WERI-Rb-1 (cell line): ENCODE results near the gene IFIT3.

Experiments
- DNase-seq: peaks from one replicate; pipeline ENCODE4 v3.0.0-alpha.2; 2020
- H3K27ac ChIP-seq: fragments of 250-450 bp; sonication (Bioruptor Pico); 2 replicates; pipeline ENCODE4 v1.5.1; 2020; ENCODE audit warnings: mild to moderate bottlenecking, moderate library complexity
- H3K27me3 ChIP-seq: fragments of 250-450 bp; sonication (Bioruptor Pico); 2 replicates; pipeline ENCODE4 v1.5.1; 2021; ENCODE audit warnings: mild to moderate bottlenecking, low read depth, moderate library complexity; ENCODE audit not compliant: insufficient read depth, severe bottlenecking
- H3K36me3 ChIP-seq: fragments of 250-450 bp; sonication (Bioruptor Pico); 2 replicates; pipeline ENCODE4 v1.5.1; 2020; ENCODE audit warnings: mild to moderate bottlenecking, moderate library complexity
- H3K4me3 ChIP-seq: 2 replicates; pipeline ENCODE4 v1.5.1; 2011; ENCODE audit warnings: low read depth, mild to moderate bottlenecking, control low read depth, low read length
- H3K9me3 ChIP-seq: fragments of 250-450 bp; sonication (Bioruptor Pico); 2 replicates; pipeline ENCODE4 v1.5.1; 2021; ENCODE audit warnings: mild to moderate bottlenecking, moderate library complexity; ENCODE audit not compliant: severe bottlenecking
- TF ChIP-seq, protein P1 (sequence below): IDR thresholded peaks from 2 replicates; pipeline ENCODE4 v1.5.1; 2011; ENCODE audit warnings: low read depth, mild to moderate bottlenecking, control low read depth, inconsistent platforms, low read length

Gene IFIT3

DNA sequence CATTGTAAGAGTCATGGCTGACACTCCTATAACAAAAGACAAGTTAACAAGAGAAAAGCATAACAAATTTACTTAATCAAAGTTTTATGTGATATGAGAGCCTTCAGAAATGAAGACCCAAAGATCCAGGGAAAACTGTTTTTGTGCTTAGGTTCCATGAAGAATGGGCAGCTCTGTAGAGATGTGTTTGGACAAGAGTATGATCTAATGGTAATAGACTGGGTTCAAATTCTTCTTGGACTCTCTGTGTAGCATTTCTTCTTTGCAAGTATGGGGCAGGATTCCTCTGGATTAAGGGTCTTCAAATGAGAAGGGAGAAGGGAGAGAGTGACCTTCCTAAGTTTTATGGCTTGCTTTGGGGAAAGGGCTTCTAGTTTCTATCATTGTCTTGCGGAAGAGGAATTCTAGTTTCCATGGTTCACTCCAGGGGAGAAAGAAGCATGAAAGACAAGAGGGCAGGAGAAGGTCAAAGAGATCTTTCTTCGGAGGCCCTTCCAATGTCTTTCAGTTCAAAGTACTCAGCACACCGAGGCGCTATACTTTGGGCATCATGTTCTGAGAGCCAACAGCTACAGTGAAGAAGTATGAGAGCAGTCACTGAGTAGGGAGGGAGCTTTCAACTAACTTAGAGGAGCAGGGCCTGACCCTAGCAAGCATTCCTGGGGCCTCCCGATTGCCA lies 15.4 kb downstream of the IFIT3 start:
- Histone ChIP-seq H3K36me3 (no peaks in the 10 kb centered on the region), H3K9me3 (no peaks in the 10 kb centered on the region), H3K27me3 (no peaks in the 10 kb centered on the region), H3K27ac (no peak overlapping the region), H3K4me3 (no peak overlapping the region)
- DNase-seq, result no peak
- TF ChIP-seq, protein P1, sequence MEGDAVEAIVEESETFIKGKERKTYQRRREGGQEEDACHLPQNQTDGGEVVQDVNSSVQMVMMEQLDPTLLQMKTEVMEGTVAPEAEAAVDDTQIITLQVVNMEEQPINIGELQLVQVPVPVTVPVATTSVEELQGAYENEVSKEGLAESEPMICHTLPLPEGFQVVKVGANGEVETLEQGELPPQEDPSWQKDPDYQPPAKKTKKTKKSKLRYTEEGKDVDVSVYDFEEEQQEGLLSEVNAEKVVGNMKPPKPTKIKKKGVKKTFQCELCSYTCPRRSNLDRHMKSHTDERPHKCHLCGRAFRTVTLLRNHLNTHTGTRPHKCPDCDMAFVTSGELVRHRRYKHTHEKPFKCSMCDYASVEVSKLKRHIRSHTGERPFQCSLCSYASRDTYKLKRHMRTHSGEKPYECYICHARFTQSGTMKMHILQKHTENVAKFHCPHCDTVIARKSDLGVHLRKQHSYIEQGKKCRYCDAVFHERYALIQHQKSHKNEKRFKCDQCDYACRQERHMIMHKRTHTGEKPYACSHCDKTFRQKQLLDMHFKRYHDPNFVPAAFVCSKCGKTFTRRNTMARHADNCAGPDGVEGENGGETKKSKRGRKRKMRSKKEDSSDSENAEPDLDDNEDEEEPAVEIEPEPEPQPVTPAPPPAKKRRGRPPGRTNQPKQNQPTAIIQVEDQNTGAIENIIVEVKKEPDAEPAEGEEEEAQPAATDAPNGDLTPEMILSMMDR, result no peak

DNA sequence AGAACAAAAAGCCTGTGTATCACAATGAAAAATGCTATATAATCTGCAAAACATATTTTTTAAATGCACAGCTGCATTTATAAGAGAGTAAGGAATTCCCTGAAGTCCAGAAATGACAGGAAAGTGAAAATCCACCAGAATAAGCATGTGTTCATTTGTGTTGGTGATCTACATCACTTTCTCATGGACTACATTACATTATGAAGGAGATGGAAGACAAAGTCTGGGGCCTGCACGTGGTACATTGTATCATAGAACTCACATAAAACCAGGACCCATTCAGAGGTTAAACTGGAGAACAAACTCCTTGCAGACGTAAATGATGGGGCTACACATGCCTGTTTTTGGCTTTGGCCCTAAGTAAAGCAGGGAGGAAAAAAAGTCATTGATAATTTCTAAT lies 16.4 kb downstream of the IFIT3 start:
- Histone ChIP-seq H3K9me3 (no peaks in the 10 kb centered on the region), H3K36me3 (no peaks in the 10 kb centered on the region), H3K27ac (no peak overlapping the region), H3K27me3 (no peaks in the 10 kb centered on the region), H3K4me3 (no peak overlapping the region)
- no peak for DNase-seq
- TF ChIP-seq, protein P1, result no peak

DNA sequence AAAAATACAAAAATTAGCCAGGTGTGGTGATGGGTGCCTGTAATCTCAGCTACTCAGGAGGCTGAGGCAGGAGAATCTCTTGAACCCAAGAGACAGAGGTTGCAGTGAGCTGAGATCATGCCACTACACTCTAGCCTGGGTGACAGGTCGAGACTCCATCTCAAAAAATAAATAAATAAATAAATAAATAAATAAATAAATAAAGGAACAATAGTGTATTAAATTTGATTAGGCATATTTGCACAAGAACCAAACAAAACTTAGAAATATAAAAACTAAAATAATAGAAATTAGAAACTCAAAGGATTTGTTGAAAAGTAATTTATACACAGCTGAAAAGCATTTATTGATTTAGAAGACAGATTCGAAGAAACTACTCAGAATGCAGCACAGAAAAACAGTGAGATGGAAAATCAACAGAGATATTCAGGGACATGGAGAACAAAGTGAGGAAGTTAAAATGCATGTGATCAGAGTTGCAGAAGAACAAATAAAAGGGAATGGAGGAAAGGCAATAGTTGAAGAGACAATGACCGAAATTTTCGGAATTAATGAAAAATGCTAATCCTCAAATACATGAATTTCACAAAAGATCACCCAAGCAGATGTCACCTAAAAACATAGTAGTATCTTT lies 17.7 kb downstream of the IFIT3 start:
- H3K36me3 ChIP-seq, result no peaks in the 10 kb centered on the region
- TF ChIP-seq, protein P1, result no peak
- no peak for DNase-seq
- no peaks in the 10 kb centered on the region for H3K9me3 ChIP-seq
- H3K27ac ChIP-seq, result no peak overlapping the region
- H3K27me3 ChIP-seq, result no peaks in the 10 kb centered on the region
- no peak overlapping the region for H3K4me3 ChIP-seq

DNA sequence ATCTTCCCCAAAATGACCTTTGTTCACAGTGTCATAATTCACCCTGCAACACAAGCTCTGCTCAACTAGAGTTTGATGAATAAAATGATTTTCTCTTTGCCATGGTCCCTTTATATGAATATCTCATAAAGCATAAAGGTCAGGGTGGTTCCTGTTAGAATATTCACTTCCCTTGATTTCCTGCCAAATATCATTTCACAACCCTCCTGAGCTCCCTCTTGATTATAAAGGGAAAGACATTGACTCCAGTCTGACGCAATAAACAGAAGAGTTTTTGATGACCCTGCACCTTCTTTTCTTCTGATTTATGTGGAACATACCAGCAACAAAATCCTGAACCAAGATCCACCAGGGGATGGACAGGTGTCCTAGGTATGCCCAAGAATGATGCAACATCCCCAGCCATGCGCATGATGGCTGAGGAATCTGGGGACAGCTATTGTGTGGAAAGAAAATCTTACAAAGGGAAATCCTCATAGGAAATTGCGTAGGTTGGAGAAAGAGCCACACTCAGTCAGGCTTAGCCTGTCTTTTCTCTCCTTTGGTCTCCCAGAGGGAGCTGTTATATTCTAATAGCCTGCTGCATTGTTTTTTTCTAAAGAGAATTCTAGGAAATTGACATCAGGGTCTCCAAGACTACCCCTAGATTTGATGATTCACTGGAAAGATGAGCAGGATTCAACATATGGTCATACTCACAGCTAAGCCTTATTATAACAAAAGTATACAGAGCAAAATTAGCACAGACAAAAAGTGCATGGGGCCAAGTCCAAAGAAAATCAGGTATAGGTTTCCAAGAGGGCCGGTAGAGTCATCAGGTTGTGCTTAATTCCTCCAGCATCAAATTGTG lies 18.8 kb downstream of the IFIT3 start:
- DNase-seq, result no peak
- H3K4me3 ChIP-seq, result no peak overlapping the region
- no peaks in the 10 kb centered on the region for H3K9me3 ChIP-seq
- TF ChIP-seq, protein P1, result no peak
- H3K27ac ChIP-seq, result no peak overlapping the region
- H3K27me3 ChIP-seq, result no peaks in the 10 kb centered on the region
- H3K36me3 ChIP-seq, result no peaks in the 10 kb centered on the region

DNA sequence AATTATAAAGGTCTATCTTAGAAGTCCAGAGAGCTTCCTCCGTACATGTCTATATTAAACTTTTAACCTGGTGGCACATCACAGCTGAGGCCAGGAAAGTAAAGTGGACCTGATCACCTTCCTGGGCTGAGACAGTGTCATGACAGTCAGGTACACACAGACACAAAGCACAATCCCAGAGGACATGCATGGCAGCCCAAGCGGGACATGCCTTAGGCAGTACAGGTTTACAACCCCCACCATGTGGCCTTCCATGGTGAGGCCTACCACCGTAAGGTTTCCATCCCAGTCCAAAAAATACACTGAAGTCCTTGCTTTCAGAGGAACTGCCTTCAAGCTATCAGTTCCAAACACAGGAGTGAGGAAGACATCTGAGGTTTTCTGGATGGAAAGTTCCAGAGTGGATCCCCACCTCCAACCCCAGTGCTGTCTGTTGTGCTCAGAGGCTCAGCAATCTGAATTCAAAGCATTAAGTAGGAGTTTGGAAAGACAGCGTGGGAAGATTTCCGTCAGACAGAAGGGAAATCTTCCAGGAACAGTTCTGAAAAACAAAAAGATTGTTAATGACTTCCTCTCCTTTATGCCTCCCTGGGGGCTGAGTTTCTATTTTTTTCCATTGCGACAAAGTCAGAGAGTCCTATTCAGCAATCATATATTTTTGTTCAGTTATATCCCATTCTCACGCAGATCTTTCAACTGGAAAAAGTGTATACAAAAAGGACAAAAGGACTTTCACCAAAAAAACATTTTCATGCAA lies 20.1 kb downstream of the IFIT3 start:
- DNase-seq, result no peak
- Histone ChIP-seq H3K4me3 (no peak overlapping the region), H3K36me3 (no peaks in the 10 kb centered on the region), H3K27ac (no peak overlapping the region), H3K9me3 (no peaks in the 10 kb centered on the region), H3K27me3 (no peaks in the 10 kb centered on the region)
- TF ChIP-seq, protein P1, result no peak
